ENCODE measurements around the gene GRSF1.

Gene GRSF1

DNA sequence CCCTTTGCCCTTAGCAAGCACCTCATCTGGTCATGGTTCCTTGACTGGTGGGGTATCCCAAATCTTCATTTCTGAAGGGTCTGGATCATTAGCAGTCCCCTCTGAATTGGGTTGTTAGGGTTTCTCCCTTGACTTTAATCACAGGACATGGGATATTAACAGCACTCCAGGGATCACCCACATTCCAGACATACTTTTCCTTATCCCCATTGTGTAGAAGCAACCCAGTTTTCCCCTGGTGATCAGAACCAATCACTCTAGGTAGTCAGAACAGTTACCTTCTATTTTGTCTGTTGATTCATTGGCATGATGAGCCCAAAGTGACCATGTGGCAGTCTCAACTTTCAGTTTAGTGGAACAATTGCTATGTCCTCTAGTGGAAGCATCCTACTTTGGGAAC is 29.1 kb upstream of the GRSF1 start:
- in situ Hi-C loops (cut with HindIII; ENCODE audit: low sequenced_read_pairs), result no loop called here
- no peak for DNase-seq (ENCODE audit: low read depth)
- TF ChIP-seq, protein P1, sequence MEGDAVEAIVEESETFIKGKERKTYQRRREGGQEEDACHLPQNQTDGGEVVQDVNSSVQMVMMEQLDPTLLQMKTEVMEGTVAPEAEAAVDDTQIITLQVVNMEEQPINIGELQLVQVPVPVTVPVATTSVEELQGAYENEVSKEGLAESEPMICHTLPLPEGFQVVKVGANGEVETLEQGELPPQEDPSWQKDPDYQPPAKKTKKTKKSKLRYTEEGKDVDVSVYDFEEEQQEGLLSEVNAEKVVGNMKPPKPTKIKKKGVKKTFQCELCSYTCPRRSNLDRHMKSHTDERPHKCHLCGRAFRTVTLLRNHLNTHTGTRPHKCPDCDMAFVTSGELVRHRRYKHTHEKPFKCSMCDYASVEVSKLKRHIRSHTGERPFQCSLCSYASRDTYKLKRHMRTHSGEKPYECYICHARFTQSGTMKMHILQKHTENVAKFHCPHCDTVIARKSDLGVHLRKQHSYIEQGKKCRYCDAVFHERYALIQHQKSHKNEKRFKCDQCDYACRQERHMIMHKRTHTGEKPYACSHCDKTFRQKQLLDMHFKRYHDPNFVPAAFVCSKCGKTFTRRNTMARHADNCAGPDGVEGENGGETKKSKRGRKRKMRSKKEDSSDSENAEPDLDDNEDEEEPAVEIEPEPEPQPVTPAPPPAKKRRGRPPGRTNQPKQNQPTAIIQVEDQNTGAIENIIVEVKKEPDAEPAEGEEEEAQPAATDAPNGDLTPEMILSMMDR (IDR thresholded peaks at IDR 0.05; ENCODE audit: low read depth, low read length, missing control alignments), result no peak
- H3K4me3 ChIP-seq (ENCODE audit: low read depth, low read length), result no peak overlapping the region

DNA sequence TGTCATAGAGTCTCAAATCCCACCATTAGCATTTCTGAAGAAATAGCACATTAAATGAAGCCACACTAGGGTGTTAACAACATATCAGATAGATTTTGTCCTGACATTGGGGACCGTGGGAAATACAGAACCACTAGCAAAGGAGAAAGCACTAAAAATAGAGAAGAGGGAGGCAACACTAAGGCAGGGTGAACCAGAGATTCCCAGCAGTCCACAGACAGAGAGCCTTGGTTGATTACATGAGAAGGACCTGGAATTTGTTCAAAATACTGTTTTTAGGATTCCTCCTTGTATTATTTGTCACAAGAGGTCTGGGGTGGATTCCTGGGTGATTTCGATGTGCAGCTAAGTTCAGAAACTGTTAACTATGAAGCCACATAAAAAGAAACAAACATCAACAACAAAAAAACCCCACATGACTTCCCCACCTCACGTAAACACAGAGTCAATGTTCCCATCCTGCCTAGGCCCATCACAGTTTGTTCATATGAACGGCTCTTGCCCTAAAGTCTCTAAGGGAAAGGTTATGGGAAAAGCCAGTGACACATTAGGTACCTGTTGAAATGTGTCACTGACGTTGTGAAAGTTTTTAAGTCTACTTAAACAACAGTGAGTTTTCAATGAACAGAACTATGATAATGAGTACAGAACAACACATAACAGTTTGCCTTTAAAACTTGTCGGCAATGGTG is 23.6 kb upstream of the GRSF1 start:
- TF ChIP-seq, protein P1 (IDR thresholded peaks at IDR 0.05; ENCODE audit: low read depth, low read length, missing control alignments), result no peak
- DNase-seq (ENCODE audit: low read depth), result no peak
- in situ Hi-C loops (cut with HindIII; ENCODE audit: low sequenced_read_pairs), result no loop called here
- no peak overlapping the region for H3K4me3 ChIP-seq (ENCODE audit: low read depth, low read length)

DNA sequence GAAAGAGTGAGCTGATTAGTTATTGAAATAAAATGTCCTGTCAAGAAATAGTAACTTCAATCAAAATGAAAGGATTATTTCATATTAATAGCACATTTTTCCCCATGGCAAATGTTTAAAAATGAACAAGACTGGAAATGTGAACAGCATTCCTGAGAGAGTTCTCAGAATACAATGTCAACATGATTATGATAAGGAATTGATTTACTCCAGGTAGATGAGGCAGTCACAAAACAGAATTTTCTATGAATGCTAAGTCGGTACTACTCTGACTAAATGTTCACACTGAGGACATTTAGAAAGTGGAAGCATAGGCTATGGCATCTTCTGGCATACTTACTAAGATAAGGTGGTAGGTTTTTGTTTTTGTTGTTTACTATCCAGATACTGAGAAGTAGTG is 19.4 kb upstream of the GRSF1 start:
- in situ Hi-C loops (cut with HindIII; ENCODE audit: low sequenced_read_pairs), result no loop called here
- DNase-seq (ENCODE audit: low read depth), result no peak
- no peak overlapping the region for H3K4me3 ChIP-seq (ENCODE audit: low read depth, low read length)
- TF ChIP-seq, protein P1 (IDR thresholded peaks at IDR 0.05; ENCODE audit: low read depth, low read length, missing control alignments), result no peak

DNA sequence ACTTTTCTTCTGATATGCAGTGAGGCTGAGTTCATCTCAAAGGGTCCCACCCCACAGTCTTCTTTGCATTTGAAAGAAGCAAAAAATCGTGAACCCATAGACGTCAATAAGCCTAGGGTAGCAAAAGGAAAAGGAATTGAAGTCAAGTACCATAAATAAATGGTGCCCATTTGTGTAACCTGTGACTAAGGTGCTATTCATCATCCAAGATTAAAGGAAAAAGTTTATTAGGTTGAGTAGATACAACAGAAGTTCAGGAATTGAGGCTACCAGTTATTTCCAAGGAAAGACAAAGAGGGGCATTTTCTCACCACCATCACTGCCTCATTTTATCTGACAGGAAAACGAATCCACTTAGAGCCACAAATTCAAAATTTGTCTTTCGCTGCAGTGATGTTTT is 18.8 kb upstream of the GRSF1 start:
- TF ChIP-seq, protein P1 (IDR thresholded peaks at IDR 0.05; ENCODE audit: low read depth, low read length, missing control alignments), result no peak
- no peak overlapping the region for H3K4me3 ChIP-seq (ENCODE audit: low read depth, low read length)
- in situ Hi-C loops (cut with HindIII; ENCODE audit: low sequenced_read_pairs), result no loop called here
- DNase-seq (ENCODE audit: low read depth), result no peak

DNA sequence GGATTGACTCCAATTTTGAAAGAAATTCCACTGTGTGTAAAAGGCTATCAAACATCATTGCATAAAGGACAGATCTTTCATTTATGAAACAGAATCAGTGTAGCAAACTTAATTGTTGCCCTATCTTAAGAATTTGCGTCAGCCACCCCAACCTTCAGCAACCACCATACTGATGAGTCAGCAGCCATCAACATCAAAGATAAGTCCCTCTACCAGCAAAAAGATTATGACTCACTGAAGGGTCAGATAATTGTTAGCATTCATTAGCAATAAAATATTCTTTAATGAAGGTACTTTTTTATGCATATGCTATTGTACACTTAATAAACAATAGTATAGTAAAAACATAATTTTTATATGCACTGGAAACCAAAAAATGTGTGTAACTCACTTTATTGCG is 15.8 kb upstream of the GRSF1 start:
- H3K4me3 ChIP-seq (ENCODE audit: low read depth, low read length), result no peak overlapping the region
- DNase-seq (ENCODE audit: low read depth), result no peak
- in situ Hi-C loops (cut with HindIII; ENCODE audit: low sequenced_read_pairs), result no loop called here
- TF ChIP-seq, protein P1 (IDR thresholded peaks at IDR 0.05; ENCODE audit: low read depth, low read length, missing control alignments), result no peak

DNA sequence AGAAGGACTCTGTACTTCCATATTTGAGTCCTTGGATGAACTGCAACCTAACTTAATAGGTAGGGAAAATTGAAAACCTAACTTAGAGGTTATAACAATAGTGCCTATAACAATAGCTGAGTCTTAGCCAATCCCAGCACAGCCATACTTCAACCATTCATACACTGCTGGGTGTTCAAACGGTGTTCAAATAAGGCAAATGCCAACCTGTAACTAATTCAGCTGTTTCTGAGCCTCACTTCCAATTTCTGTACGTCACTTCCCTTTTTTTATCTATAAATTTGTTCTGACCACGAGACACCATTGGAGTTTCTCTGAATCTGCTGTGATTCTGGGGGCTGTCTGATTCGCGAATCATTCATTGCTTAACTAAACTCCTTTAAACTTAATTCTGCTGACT is 9.6 kb upstream of the GRSF1 start:
- in situ Hi-C loops (cut with HindIII; ENCODE audit: low sequenced_read_pairs), result loop anchor here (25.0 kb wide), 1 partner anchor 138 kb away; the partner anchor contains the start of gene DCK
- no peak overlapping the region for H3K4me3 ChIP-seq (ENCODE audit: low read depth, low read length)
- TF ChIP-seq, protein P1 (IDR thresholded peaks at IDR 0.05; ENCODE audit: low read depth, low read length, missing control alignments), result no peak
- DNase-seq (ENCODE audit: low read depth), result no peak

Measured in astrocyte of the cerebellum (primary cell).